GM12892 (cell line): ENCODE data around the gene LHFPL3.

Source experiments
- DNase-seq: peaks from one replicate; pipeline ENCODE4 v3.0.0; 2011; ENCODE audit not compliant: insufficient read length
- FAIRE-seq: peaks from 2 replicates; lab custom pipeline; 2011; peaks lifted over from hg19 to GRCh38; lab: Jason Lieb, UNC
- POLR2A ChIP-seq: IDR thresholded peaks from 2 replicates; pipeline ENCODE4 v1.6.1; 2011; ENCODE audit warnings: low read depth, low read length, control low read depth
- POLR2AphosphoS5 ChIP-seq: IDR thresholded peaks from 2 replicates; pipeline ENCODE4 v1.6.1; 2011; ENCODE audit warnings: low read depth, low read length, control low read depth
- TAF1 ChIP-seq: IDR thresholded peaks from 2 replicates; pipeline ENCODE4 v1.6.1; 2011; ENCODE audit warnings: low read depth, mild to moderate bottlenecking, control low read depth, low read length, borderline replicate concordance

Gene LHFPL3

GRCh38 chr7:104628017-104628416, 299.6 kb downstream of the LHFPL3 start:
- FAIRE-seq (no peak), DNase-seq (no peak)
- TF ChIP-seq TAF1 (no peak), POLR2A (no peak), POLR2AphosphoS5 (no peak)

- TF ChIP-seq POLR2AphosphoS5 (no peak), TAF1 (no peak), POLR2A (no peak)
- FAIRE-seq (no peak), DNase-seq (no peak)
Measured at GRCh38 chr7:104629408-104629807, 301.0 kb downstream of the LHFPL3 start.

GRCh38 chr7:104640506-104640905, 312.1 kb downstream of the LHFPL3 start:
- no peak for TF ChIP-seq POLR2AphosphoS5
- TF ChIP-seq TAF1: no peak
- TF ChIP-seq POLR2A: no peak
- no peak for DNase-seq
- FAIRE-seq: no peak

GRCh38 chr7:104642560-104642959, 314.2 kb downstream of the LHFPL3 start:
- no peak for DNase-seq
- FAIRE-seq: no peak

GRCh38 chr7:104643587-104644217, 315.3 kb downstream of the LHFPL3 start:
- no peak for FAIRE-seq
- no peak for TF ChIP-seq POLR2AphosphoS5
- TF ChIP-seq TAF1: no peak
- no peak for TF ChIP-seq POLR2A

More at GRCh38 chr7:104642560-104642959, 314.2 kb downstream of the LHFPL3 start:
- TF ChIP-seq TAF1 (no peak), POLR2A (no peak), POLR2AphosphoS5 (no peak)

GRCh38 chr7:104650991-104651640, 322.7 kb downstream of the LHFPL3 start:
- TF ChIP-seq POLR2A: no peak
- TF ChIP-seq TAF1: no peak
- no peak for TF ChIP-seq POLR2AphosphoS5
- DNase-seq: no peak
- no peak for FAIRE-seq

More at GRCh38 chr7:104643587-104644217, 315.3 kb downstream of the LHFPL3 start:
- DNase-seq: no peak

- FAIRE-seq (no peak), DNase-seq (no peak)
- TF ChIP-seq POLR2A: no peak
- no peak for TF ChIP-seq POLR2AphosphoS5
- TF ChIP-seq TAF1: no peak
Measured at GRCh38 chr7:104652434-104652833, 324.0 kb downstream of the LHFPL3 start.

GRCh38 chr7:104652865-104653264, 324.5 kb downstream of the LHFPL3 start:
- no peak for FAIRE-seq
- TF ChIP-seq TAF1 (no peak), POLR2A (no peak), POLR2AphosphoS5 (no peak)

GRCh38 chr7:104653825-104654401, 325.5 kb downstream of the LHFPL3 start:
- FAIRE-seq (no peak), DNase-seq (no peak)
- TF ChIP-seq TAF1: no peak
- no peak for TF ChIP-seq POLR2AphosphoS5

More at GRCh38 chr7:104652865-104653264, 324.5 kb downstream of the LHFPL3 start:
- no peak for DNase-seq

- no peak for TF ChIP-seq POLR2A
- no peak for TF ChIP-seq TAF1
- no peak for TF ChIP-seq POLR2AphosphoS5
- no peak for FAIRE-seq
Measured at GRCh38 chr7:104655592-104655991, 327.2 kb downstream of the LHFPL3 start.

GRCh38 chr7:104656467-104656866, 328.1 kb downstream of the LHFPL3 start:
- no peak for DNase-seq
- FAIRE-seq: no peak
- no peak for TF ChIP-seq POLR2AphosphoS5
- no peak for TF ChIP-seq TAF1
- TF ChIP-seq POLR2A: no peak

More at GRCh38 chr7:104655592-104655991, 327.2 kb downstream of the LHFPL3 start:
- no peak for DNase-seq

- no peak for FAIRE-seq
- no peak for TF ChIP-seq POLR2A
- no peak for TF ChIP-seq TAF1
- no peak for TF ChIP-seq POLR2AphosphoS5
Measured at GRCh38 chr7:104657134-104657533, 328.7 kb downstream of the LHFPL3 start.

More at GRCh38 chr7:104657134-104657533, 328.7 kb downstream of the LHFPL3 start:
- DNase-seq: no peak
